Ecto neural progenitor cell (in vitro differentiated cells): ENCODE results near the gene NCAPG2.

Source experiments
- DNase-seq: peaks from one replicate; pipeline ENCODE4 v3.0.0-alpha.2; 2018; ENCODE audit warnings: low spot score

NCAPG2 gene

GRCh38 chr7:158704524-158705233 lies at the start of gene NCAPG2:
Gene NCAPG2, minus strand, starts transcription at chr7:158704804. Its CDS starts 2,905 bp downstream, at chr7:158701899.
- DNase-seq, result peak; percentile 96

DNA sequence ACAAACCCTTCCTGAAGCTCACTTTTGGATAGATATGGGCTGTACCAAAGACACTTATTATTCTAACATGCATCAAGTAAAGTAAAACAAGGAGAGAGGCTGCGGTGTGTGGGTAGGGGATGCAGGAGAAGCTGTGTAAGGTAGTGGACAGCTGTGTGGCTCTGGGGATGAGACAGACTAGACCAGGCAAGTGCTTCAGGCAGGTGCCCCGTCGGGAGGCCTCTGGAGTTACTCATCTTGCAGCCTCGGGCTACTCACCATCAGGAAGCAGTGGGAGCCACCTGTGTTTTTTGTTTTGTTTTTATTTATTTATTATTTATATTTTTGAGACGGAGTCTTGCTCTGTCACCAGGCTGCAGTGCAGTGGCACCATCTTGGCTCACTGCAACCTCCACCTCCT lies 49.3 kb upstream of the NCAPG2 start:
- DNase-seq, result no peak

DNA sequence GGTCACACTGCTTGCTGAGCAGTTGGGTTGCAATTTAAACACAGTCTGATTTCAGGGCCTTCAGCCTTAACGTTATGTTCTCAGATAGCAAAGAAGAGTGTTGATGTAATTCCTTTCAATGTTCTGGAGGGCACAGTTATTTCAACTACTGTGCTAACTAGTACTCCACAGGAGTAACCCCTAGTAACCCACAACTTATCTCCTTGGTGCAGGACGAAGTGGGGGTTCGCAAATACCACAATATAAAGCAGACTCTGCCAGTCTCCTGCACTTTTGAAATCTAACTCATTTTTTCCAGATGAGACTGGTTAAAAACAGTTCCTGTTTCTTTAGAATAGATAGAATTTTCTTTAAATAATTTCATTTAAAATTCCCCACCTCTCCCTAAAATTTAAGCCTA lies 47.1 kb upstream of the NCAPG2 start:
- no peak for DNase-seq

GRCh38 chr7:158751199-158751598 lies 46.6 kb upstream of the NCAPG2 start:
- no peak for DNase-seq

DNA sequence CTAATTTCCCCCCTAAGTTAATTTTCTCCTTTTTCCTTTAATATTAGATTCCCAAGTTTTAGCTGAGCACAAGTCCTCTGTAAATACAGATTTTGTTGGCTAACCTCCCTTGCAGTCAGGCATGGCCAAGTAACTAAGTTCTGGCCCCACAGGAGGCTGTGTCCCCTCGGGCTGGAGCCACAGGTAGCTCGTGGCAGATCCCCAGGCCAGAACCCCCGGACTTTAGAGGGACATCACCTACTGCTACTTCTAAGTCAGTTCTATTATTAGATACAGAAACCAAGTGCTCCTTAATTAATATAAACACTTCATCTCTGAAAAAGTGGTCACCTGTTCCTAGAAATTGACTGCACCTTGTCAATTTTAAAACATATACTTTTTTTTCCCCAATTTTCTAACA lies 46.1 kb upstream of the NCAPG2 start:
- no peak for DNase-seq

DNA sequence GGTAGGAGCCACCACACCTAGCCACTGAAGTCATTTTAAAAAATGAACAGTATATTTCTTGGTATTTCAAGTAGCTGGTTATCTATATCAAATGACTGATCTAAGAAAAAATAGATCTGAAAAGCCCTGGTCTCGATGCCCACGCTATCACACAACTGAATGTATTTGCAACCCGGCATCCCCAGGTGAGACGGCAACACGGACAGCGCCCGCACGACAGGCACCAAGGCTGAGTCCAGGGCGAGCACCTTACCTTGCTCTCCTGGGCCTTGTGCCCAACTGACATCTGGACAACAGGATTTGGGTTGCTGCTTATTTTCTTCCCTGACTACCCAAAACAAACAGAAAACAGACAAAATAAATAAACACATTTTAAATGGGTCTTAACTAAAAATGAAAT lies 44.8 kb upstream of the NCAPG2 start:
- DNase-seq, result no peak

- DNase-seq, result no peak
Observed at GRCh38 chr7:158748335-158748734, 43.7 kb upstream of the NCAPG2 start.

DNA sequence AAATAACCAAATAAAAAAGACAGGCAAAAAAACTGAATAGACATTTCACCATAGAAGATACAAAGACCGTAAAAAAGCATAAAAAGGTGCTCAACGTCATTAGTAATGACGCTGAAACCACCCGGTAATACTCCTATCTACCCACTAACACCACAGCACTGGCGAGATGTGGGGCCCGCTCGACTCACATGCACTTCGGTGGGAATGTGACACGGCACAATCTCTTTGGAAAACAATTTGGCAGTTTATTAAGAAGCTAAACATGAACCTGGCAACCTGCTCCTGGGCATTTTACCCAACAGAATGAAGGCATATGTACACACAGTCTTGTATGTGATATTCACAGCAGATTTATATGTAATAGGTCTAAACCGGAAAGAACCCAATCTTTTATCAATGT lies 42.8 kb upstream of the NCAPG2 start:
- no peak for DNase-seq

GRCh38 chr7:158746957-158747356 lies 42.4 kb upstream of the NCAPG2 start:
- DNase-seq, result no peak

DNA sequence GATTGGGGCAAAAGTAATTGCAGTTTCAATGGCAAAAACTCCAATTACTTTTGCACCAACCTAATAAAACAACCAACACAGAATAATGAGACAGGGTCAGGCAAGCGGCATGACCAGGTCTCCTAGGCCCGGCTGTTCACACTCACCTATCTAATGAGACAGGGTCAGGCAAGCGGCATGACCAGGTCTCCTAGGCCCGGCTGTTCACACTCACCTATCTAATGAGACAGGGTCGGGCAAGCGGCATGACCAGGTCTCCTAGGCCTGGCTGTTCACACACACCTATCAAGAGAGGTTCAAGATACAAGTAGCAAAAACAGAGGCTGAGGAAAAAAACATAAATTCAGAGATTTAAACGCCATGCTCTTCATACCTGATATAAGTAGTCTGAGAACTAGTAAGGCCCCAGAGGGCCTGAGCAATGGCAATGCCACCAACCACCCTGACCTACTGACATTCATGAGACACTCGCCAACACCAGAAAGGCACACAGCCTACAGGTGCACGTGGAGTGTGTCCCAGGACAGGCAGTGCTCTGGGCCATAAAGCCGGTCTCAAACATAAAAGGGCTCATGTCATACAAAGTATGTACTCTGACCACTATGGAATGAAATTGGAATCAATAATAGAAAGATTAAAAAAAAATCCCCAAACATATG lies 40.6 kb upstream of the NCAPG2 start:
- no peak for DNase-seq

- DNase-seq, result no peak
Observed at GRCh38 chr7:158744070-158744469, 39.5 kb upstream of the NCAPG2 start.

DNA sequence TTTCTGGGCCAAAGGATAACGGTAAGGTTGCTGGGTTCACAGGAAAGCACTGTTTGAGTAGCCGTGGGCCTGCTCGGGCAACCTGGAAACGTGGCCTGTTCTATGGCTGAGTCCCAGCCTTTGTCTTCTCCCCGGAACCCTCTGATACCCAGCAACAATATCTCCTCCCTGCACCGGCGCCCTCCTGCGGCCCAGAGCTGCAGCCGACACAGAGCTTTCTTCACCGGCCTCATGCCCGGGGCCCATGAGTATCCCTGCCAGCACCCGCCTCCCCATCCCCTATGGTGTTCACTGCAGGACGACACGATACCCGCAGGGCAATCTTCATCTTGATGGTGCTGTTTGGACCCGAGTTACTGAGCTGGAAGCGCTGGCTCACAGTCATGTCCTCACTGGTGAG lies 38.6 kb upstream of the NCAPG2 start:
- DNase-seq, result no peak

DNA sequence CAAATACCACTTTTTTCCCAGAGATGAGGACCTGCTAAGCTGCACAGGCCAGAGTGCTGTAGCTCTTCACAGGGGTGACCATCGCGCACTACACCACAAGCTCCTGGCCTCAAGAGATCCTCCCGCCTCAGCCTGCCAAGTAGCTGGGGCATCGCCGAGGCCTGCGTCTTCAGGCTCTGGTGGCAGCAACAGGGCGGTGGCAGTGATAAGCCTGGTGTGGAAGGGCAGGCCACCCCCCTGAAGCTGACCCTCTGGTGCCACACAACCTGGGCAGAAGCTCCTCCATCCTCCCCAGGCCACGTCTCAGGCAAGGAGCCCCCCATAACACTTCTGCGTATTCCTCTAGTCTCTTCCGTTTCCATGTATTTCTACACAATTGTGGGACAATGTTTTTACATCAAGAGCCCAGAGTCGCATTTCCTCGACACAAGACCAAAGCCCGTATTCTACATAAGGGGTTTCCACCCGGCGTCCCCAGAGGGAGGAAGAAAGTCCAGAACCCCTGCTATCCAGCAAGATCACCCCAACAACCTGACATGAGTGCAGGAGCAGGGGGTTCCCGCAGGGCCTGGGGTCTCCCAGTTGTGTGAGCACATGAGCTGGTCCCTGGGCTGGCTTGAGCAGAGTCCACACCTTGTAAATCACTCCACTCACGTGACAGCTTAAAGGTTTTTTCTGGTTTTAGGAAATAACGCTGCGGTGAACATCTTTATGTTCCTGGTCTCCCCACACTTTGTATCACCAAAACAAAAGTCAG lies 37.6 kb upstream of the NCAPG2 start:
- DNase-seq, result no peak

DNA sequence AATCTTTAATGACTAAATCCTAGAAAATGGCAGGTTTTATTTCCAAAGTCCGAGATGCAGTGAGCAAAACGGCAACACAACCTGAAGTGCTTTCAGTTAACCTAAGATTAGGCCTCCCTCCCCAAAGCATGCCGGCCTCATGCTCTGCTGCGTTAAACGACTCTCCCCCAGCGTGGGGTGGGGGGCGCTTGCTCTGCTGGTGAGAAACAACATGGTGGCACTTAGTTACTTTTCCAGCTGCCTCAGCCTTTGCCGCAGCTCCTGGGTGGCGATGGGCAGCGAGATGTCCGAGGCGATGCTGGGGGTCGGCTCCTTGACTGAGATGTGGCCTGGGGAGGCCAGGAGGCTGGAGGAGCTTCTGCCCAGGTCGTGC lies 36.7 kb upstream of the NCAPG2 start:
- no peak for DNase-seq

GRCh38 chr7:158740657-158741293 lies 36.2 kb upstream of the NCAPG2 start:
- no peak for DNase-seq

GRCh38 chr7:158740013-158740656 lies 35.5 kb upstream of the NCAPG2 start:
- DNase-seq, result no peak

DNA sequence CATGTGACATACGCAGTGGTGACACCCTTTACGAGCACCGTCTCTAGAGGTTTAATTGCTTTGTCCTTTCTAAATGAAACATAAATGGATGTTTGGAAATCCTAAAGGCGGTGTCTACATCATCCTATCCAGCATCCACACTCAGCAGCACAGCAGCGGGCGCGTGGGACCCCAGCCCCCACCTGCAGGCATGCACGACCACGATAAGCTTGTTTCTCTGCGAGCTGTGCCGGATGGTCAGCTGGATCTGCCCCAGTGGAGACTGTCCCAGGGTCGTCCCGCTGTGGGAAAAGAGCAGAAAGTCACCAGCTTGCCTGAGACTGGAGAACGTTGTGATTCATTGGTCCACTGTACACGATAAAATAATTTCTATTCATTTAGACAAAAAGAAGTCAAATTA lies 34.2 kb upstream of the NCAPG2 start:
- no peak for DNase-seq

DNA sequence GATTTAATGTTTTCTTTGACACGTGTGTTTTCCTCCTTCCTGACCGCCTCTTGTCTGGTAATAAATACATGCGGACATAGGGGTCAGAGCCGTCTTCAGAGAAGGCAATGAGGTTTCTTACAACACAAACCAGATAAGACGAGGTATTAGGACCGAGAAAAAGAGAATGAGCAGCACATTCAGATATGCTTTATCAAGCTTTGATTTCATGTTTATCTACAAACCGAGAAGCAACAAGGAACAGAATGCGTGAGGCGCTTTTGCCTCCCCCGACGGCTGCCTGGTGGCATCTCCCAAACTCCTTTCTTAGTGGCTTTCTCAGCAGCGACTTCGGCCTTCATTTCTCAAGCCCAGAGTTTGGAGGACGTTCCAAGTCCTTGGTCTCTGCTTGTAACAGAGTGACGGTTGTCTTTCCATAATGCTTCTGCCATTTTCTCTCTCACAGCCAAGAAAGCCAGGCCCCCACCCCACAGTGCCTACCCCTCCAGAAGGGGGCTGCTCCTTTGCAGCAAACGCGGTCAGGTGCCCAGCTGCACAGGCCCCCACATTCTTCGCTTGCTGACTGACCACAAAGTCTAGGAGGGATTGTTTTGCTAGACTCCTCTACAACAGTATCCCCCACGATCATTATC lies 32.6 kb upstream of the NCAPG2 start:
- no peak for DNase-seq

DNA sequence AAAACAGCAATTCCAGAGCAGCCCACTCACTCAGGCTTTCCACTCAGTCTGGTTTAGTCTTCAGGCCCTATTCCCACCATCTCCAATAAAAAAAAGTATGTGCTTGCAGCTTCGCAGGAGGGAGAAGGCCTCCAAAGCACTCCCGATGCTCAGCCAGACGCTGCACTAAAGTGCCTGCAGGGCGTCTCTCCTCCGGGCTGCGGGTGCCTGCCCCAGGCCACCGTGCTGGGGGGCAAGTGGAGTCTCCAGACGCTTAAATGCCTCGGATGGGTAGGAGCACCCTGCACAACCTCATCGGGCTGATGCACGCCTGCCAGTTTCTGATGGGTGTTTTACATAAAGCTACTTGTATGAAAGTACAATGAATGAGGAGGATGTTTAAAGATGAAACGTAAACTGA lies 31.3 kb upstream of the NCAPG2 start:
- DNase-seq, result no peak

DNA sequence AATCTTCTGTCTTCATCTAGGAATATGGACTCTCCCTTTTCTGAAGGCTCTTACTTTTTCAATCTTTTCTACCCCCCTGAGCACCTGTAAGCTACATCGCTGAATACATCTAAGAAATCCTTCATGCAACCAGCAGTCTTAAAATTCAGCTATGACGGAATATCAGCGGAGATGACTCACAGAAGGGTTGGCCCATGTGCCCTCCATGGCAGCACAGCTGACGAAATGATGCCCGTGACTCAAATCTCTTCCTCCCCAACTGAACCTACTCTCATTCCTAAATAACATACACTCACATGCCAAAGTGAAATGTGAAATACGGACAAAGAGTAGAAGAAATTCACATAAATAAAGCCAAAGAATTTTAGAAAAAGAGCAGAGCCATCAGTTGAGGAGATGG lies 30.3 kb upstream of the NCAPG2 start:
- no peak for DNase-seq

- DNase-seq, result no peak
Observed at GRCh38 chr7:158733775-158734494, 29.3 kb upstream of the NCAPG2 start.
